ENCODE data around the gene NEURL1. TPM values are rescaled to one million over a fixed set of nuclear protein-coding genes. Genes with fewer than 3 reads are reported as not detected.

Gene NEURL1
- total RNA-seq, 1 donor from 2014 or later, result 0.54 TPM

GRCh38 chr10:103626178-103626577 lies 132.7 kb downstream of the NEURL1 start:
- H3K27me3 Mint-ChIP-seq (ENCODE audit: low read depth), result no peaks in the 10 kb centered on the region
- no peak overlapping the region for H3K4me3 Mint-ChIP-seq
- no peaks in the 10 kb centered on the region for H3K9me3 Mint-ChIP-seq
- TF ChIP-seq CTCF (IDR thresholded peaks at IDR 0.05; ENCODE audit: unreplicated experiment), result no peak
- H3K27ac Mint-ChIP-seq, result no peak overlapping the region
- no peaks in the 10 kb centered on the region for H3K4me1 Mint-ChIP-seq
- peaks cover 4% of the 10 kb centered on the region for H3K36me3 Mint-ChIP-seq
- no peak for DNase-seq (ENCODE audit: low spot score in 2 of 2, unreplicated experiment in 2 of 2)

GRCh38 chr10:103627111-103627892 lies 133.8 kb downstream of the NEURL1 start:
- Mint-ChIP-seq H3K4me3 (no peak overlapping the region), H3K27ac (no peak overlapping the region)

GRCh38 chr10:103627893-103628292 lies 134.4 kb downstream of the NEURL1 start:
- no peaks in the 10 kb centered on the region for H3K4me1 Mint-ChIP-seq
- TF ChIP-seq CTCF (IDR thresholded peaks at IDR 0.05; ENCODE audit: unreplicated experiment), result no peak
- H3K27ac Mint-ChIP-seq, result no peak overlapping the region
- H3K9me3 Mint-ChIP-seq, result no peaks in the 10 kb centered on the region
- no peak for DNase-seq (ENCODE audit: low spot score in 2 of 2, unreplicated experiment in 2 of 2)
- H3K27me3 Mint-ChIP-seq (ENCODE audit: low read depth), result no peaks in the 10 kb centered on the region
- no peak overlapping the region for H3K4me3 Mint-ChIP-seq
- peaks cover 2% of the 10 kb centered on the region for H3K36me3 Mint-ChIP-seq

More at GRCh38 chr10:103627111-103627892, 133.8 kb downstream of the NEURL1 start:
- no peaks in the 10 kb centered on the region for H3K9me3 Mint-ChIP-seq
- no peak for DNase-seq (ENCODE audit: low spot score in 2 of 2, unreplicated experiment in 2 of 2)
- no peak for TF ChIP-seq CTCF (IDR thresholded peaks at IDR 0.05; ENCODE audit: unreplicated experiment)
- no peaks in the 10 kb centered on the region for H3K27me3 Mint-ChIP-seq (ENCODE audit: low read depth)
- H3K4me1 Mint-ChIP-seq, result no peaks in the 10 kb centered on the region
- peaks cover 2% of the 10 kb centered on the region for H3K36me3 Mint-ChIP-seq

GRCh38 chr10:103629581-103629980 lies 136.1 kb downstream of the NEURL1 start:
- Mint-ChIP-seq H3K4me3 (no peak overlapping the region), H3K9me3 (no peaks in the 10 kb centered on the region), H3K27ac (no peak overlapping the region), H3K36me3 (peaks cover 4% of the 10 kb centered on the region), H3K27me3 (ENCODE audit: low read depth) (no peaks in the 10 kb centered on the region), H3K4me1 (no peaks in the 10 kb centered on the region)
- no peak for DNase-seq (ENCODE audit: low spot score in 2 of 2, unreplicated experiment in 2 of 2)
- TF ChIP-seq CTCF (IDR thresholded peaks at IDR 0.05; ENCODE audit: unreplicated experiment), result no peak

GRCh38 chr10:103630156-103630555 lies 136.7 kb downstream of the NEURL1 start:
- Mint-ChIP-seq H3K27ac (no peak overlapping the region), H3K27me3 (ENCODE audit: low read depth) (no peaks in the 10 kb centered on the region), H3K4me3 (no peak overlapping the region), H3K36me3 (peaks cover 4% of the 10 kb centered on the region), H3K4me1 (no peaks in the 10 kb centered on the region), H3K9me3 (no peaks in the 10 kb centered on the region)
- no peak for DNase-seq (ENCODE audit: low spot score in 2 of 2, unreplicated experiment in 2 of 2)
- TF ChIP-seq CTCF (IDR thresholded peaks at IDR 0.05; ENCODE audit: unreplicated experiment), result no peak

All from mesothelial cell of epicardium (in vitro differentiated cells).